GM23338 (cell line): ENCODE results near the gene NFATC1. TPM values are rescaled to one million over a fixed set of nuclear protein-coding genes. Genes with fewer than 3 reads are reported as not detected.

Experiments used
- ATAC-seq: fragments of 200-7000 bp; cut with Tn5 transposase; 3 replicates; pipeline ENCODE4 v1.9.1; 2020
- DNase-seq: peaks from one replicate; pipeline ENCODE4 v3.0.0-alpha.2; 2015; ENCODE audit warnings: low spot score
- H2AFZ ChIP-seq: fragments of 200-600 bp; sonication (generic); 2 replicates; pipeline ENCODE4 v1.8.0; 2016; ENCODE audit warnings: antibody characterized with exemption, mild to moderate bottlenecking, moderate library complexity
- H3F3A ChIP-seq: fragments of 200-600 bp; sonication (generic); replicated peaks from 2 replicates; pipeline ENCODE4 v1.8.0; 2017; ENCODE audit warnings: antibody characterized with exemption, mixed run types, low read depth
- H3K27ac ChIP-seq: fragments of 200-600 bp; sonication (generic); 2 replicates; pipeline ENCODE4 v1.6.1; 2016; ENCODE audit warnings: low read depth
- H3K27me3 ChIP-seq: fragments of 200-600 bp; sonication (generic); 2 replicates; pipeline ENCODE4 v1.8.0; 2016; ENCODE audit warnings: mild to moderate bottlenecking, mixed run types, moderate library complexity; ENCODE audit not compliant: insufficient read depth
- H3K36me3 ChIP-seq: fragments of 200-600 bp; sonication (generic); 2 replicates; pipeline ENCODE4 v1.8.0; 2016; ENCODE audit warnings: mild to moderate bottlenecking; ENCODE audit not compliant: insufficient read depth
- H3K4me1 ChIP-seq: fragments of 200-600 bp; sonication (generic); 2 replicates; pipeline ENCODE4 v1.8.0; 2016; ENCODE audit warnings: mild to moderate bottlenecking, moderate library complexity; ENCODE audit not compliant: insufficient read depth
- H3K4me2 ChIP-seq: fragments of 200-600 bp; sonication (generic); 2 replicates; pipeline ENCODE4 v1.7.1; 2017; ENCODE audit warnings: mixed run types
- H3K4me3 ChIP-seq: fragments of 200-600 bp; sonication (generic); 2 replicates; pipeline ENCODE4 v1.6.1; 2016; ENCODE audit warnings: mixed run types
- H3K79me2 ChIP-seq: fragments of 200-600 bp; sonication (generic); replicated peaks from 2 replicates; pipeline ENCODE4 v1.8.0; 2017; ENCODE audit warnings: mild to moderate bottlenecking; ENCODE audit not compliant: insufficient read depth
- H3K9me2 ChIP-seq: fragments of 200-600 bp; sonication (generic); 2 replicates; pipeline ENCODE4 v1.8.0; 2017; ENCODE audit not compliant: insufficient read depth
- H4K20me1 ChIP-seq: fragments of 200-600 bp; sonication (generic); replicated peaks from 2 replicates; pipeline ENCODE4 v1.8.0; 2017; ENCODE audit warnings: mild to moderate bottlenecking; ENCODE audit not compliant: insufficient read depth
- H3K27ac Mint-ChIP-seq: 2 replicates; pipeline ENCODE4 v1.8.0; 2020; ENCODE audit warnings: inconsistent platforms, mild to moderate bottlenecking, moderate library complexity, mixed read lengths
- H3K27me3 Mint-ChIP-seq: 3 replicates; pipeline ENCODE4 v1.8.0; 2022; ENCODE audit warnings: low read depth, mild to moderate bottlenecking, moderate library complexity, mixed read lengths, inconsistent platforms; ENCODE audit not compliant: insufficient read depth, poor library complexity
- H3K36me3 Mint-ChIP-seq: 3 replicates; pipeline ENCODE4 v1.8.0; 2021; ENCODE audit warnings: low read depth, mild to moderate bottlenecking, inconsistent platforms, moderate library complexity, mixed read lengths
- H3K4me1 Mint-ChIP-seq: 3 replicates; pipeline ENCODE4 v1.8.0; 2020; ENCODE audit warnings: mild to moderate bottlenecking, inconsistent platforms, mixed read lengths
- H3K4me3 Mint-ChIP-seq: 3 replicates; pipeline ENCODE4 v1.8.0; 2021; ENCODE audit warnings: moderate library complexity, mild to moderate bottlenecking, inconsistent platforms, mixed read lengths
- H3K9me3 Mint-ChIP-seq: 3 replicates; pipeline ENCODE4 v1.8.0; 2020; ENCODE audit warnings: moderate library complexity, mild to moderate bottlenecking, inconsistent platforms, mixed read lengths
- CREB1 ChIP-seq: fragments of 250-450 bp; sonication (Bioruptor Pico); IDR thresholded peaks from 2 replicates; pipeline ENCODE4 v1.5.0; 2020; ENCODE audit warnings: low read depth, mild to moderate bottlenecking, moderate library complexity
- CTCF ChIP-seq, 2 experiments: fragments of 200-600 bp in 1 of 2; sonication (generic) in 1 of 2; conservative IDR thresholded peaks; 2 replicates each; pipeline versions ENCODE4 v1.5.1 to v1.6.1; 2016 to 2017; ENCODE audit warnings: antibody characterized with exemption in 2 of 2, low read depth in 2 of 2, mild to moderate bottlenecking in 2 of 2, moderate library complexity in 1 of 2
- EZH2 ChIP-seq: fragments of 200-600 bp; sonication (generic); IDR thresholded peaks from one replicate; pipeline ENCODE4 v1.8.0; 2017; ENCODE audit warnings: antibody characterized with exemption, mild to moderate bottlenecking, low read depth; ENCODE audit not compliant: unreplicated experiment
- EZH2phosphoT487 ChIP-seq: fragments of 200-600 bp; sonication (generic); IDR thresholded peaks from one replicate; pipeline ENCODE4 v1.8.1; 2018; ENCODE audit warnings: antibody characterized with exemption; ENCODE audit not compliant: unreplicated experiment
- JUNB ChIP-seq: IDR thresholded peaks from one replicate; pipeline ENCODE4 v1.6.1; 2016; ENCODE audit warnings: antibody characterized with exemption; ENCODE audit not compliant: unreplicated experiment
- NANOG ChIP-seq: IDR thresholded peaks from 2 replicates; pipeline ENCODE4 v1.6.1; 2016; ENCODE audit warnings: antibody characterized with exemption, borderline replicate concordance
- STAT1 ChIP-seq: IDR thresholded peaks from one replicate; pipeline ENCODE4 v1.6.1; 2016; ENCODE audit warnings: antibody characterized with exemption; ENCODE audit not compliant: unreplicated experiment
- ZNF331 ChIP-seq: fragments of 250-450 bp; sonication (Bioruptor Pico); IDR thresholded peaks from 2 replicates; pipeline ENCODE4 v1.5.0; 2020; ENCODE audit warnings: low read depth, mild to moderate bottlenecking, moderate library complexity
- polyA plus RNA-seq: library from polyadenylated mRNA; unstranded; fragments of >200 nt; fragmentation: Nextera tagmentation; extraction: Ambion mirVana; gene quantifications from 2 replicates; pipeline ENCODE4 v1.2.1, GENCODE V29; 2016
- total RNA-seq: library from RNA; depleted of rRNA; stranded (reverse); fragments of >200 nt; shearing (Covaris generic); gene quantifications from 2 replicates; pipeline ENCODE4 v1.2.3, GENCODE V29; 2014

NFATC1 gene
- total and polyA plus RNA-seq, 2 experiments from 2014 or later = 3.9 to 6.4 TPM

GRCh38 chr18:79472946-79473345 is 77.2 kb downstream of the NFATC1 start:
- Mint-ChIP-seq H3K36me3 (peaks cover 2% of the 10 kb centered on the region; the same call in 1 of the 3 replicates), H3K27ac (no peak overlapping the region), H3K9me3 (no peaks in the 10 kb centered on the region), H3K27me3 (no peaks in the 10 kb centered on the region), H3K4me1 (peaks cover 9% of the 10 kb centered on the region), H3K4me3 (no peak overlapping the region)
- no peak overlapping the region for H3K4me2 ChIP-seq
- no peaks in the 10 kb centered on the region for H3K36me3 ChIP-seq
- no peaks in the 10 kb centered on the region for H3K27me3 ChIP-seq
- no peaks in the 10 kb centered on the region for H3K4me1 ChIP-seq
- no peak overlapping the region for H3K4me3 ChIP-seq
- no peak overlapping the region for H2AFZ ChIP-seq
- no peaks in the 10 kb centered on the region for H3K79me2 ChIP-seq
- DNase-seq (no peak), ATAC-seq (no peak)
- no peak for TF ChIP-seq JUNB
- H3F3A ChIP-seq = no peaks in the 10 kb centered on the region
- H3K27ac ChIP-seq = no peak overlapping the region
- H4K20me1 ChIP-seq = no peaks in the 10 kb centered on the region
- no peaks in the 10 kb centered on the region for H3K9me2 ChIP-seq

- TF ChIP-seq NANOG (no peak), EZH2phosphoT487 (no peak), CTCF (conservative IDR thresholded peaks at IDR 0.05; ENCODE audit: low read depth in 2 of 2) (no peak), ZNF331 (CRISPR knock-in tag) (no peak), EZH2 (no peak), CREB1 (no peak), STAT1 (no peak)
- no peaks in the 10 kb centered on the region for H3K9me3 Mint-ChIP-seq
- no peaks in the 10 kb centered on the region for H3K9me2 ChIP-seq
- H3K27ac Mint-ChIP-seq = no peak overlapping the region
- H3K4me1 ChIP-seq = no peaks in the 10 kb centered on the region
- H3K36me3 Mint-ChIP-seq = no peaks in the 10 kb centered on the region
- H3K27me3 Mint-ChIP-seq = peaks cover 4% of the 10 kb centered on the region
- H3K4me1 Mint-ChIP-seq = no peaks in the 10 kb centered on the region
- no peaks in the 10 kb centered on the region for H3K79me2 ChIP-seq
- H3K4me2 ChIP-seq = no peak overlapping the region
- DNase-seq = no peak
- H3K4me3 ChIP-seq = no peak overlapping the region
- H3F3A ChIP-seq = no peaks in the 10 kb centered on the region
- no peak overlapping the region for H3K27ac ChIP-seq
- no peak overlapping the region for H3K4me3 Mint-ChIP-seq
- H3K36me3 ChIP-seq = no peaks in the 10 kb centered on the region
- ATAC-seq = no peak
- H2AFZ ChIP-seq = no peak overlapping the region
- H3K27me3 ChIP-seq = no peaks in the 10 kb centered on the region
- H4K20me1 ChIP-seq = no peaks in the 10 kb centered on the region
These were observed 80.5 kb downstream of the NFATC1 start for GRCh38 chr18:79476031-79476917.
